Measurements from ENCODE around the gene HMCN2. TPM values are rescaled to one million over a fixed set of nuclear protein-coding genes. Genes with fewer than 3 reads are reported as not detected.

The HMCN2 gene
- total RNA-seq, 2 experiments from 2014 or later, result not detected

DNA sequence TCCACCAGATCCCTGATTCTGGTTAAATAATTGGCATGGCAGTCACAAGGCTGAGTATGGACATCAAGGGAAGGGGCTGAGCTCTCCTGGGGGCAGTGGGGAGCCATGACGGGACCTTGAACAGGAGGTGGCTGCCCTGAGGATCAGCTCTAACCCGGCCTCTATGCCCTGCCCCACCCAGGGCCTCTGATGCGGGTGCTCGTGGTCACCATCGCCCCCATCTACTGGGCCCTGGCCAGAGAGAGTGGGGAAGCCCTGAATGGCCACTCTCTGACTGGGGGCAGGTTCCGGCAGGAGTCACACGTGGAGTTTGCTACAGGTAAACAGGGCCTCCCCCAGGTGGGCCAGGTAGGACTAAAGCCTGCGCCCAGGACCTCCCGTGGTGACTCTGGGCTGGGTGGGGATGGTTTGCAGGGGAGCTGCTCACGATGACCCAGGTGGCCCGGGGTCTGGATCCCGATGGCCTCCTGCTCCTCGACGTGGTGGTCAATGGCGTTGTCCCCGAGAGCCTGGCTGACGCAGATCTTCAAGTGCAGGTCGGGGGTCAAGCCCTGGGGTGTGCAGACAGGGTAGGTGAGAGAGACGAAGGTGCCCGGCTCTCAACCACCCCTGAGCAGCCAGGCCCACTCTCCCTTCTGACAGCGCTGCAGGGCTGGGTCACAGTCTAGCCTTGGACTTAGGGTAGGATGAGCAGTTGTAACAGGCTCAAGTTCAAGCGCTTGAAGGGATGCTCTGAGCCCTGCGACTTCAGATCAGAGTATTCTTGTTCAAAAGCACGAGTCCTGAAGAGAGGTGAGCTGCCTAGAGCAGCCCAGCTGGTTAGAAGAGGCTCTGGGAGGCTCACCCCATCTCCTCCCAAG lies 159.3 kb downstream of the HMCN2 start:
- Histone ChIP-seq H3K4me2 (ENCODE audit: low read length) (no peak overlapping the region), H3K36me3 (ENCODE audit: insufficient read depth, low read length) (no peaks in the 10 kb centered on the region), H3K4me1 (ENCODE audit: insufficient read depth, low read length, poor library complexity, severe bottlenecking) (no peaks in the 10 kb centered on the region), H3K9me3 (ENCODE audit: low read length) (no peaks in the 10 kb centered on the region), H3K9me2 (ENCODE audit: insufficient read depth, low read length) (no peaks in the 10 kb centered on the region), H3K79me2 (ENCODE audit: insufficient read depth, low read depth, low read length) (no peaks in the 10 kb centered on the region), H2AFZ (ENCODE audit: low read length) (no peak overlapping the region), H3K4me3 (ENCODE audit: low read depth, low read length, poor library complexity, severe bottlenecking) (no peak overlapping the region), H3K27ac (ENCODE audit: low read depth, low read length, poor library complexity, severe bottlenecking) (no peak overlapping the region), H4K20me1 (ENCODE audit: insufficient read depth, low read length) (no peaks in the 10 kb centered on the region)
- CTCF ChIA-PET (ENCODE audit: unreplicated experiment), result no interaction called here
- no peak for DNase-seq (ENCODE audit: low spot score)
- intact Hi-C loops (cut with micrococcal nuclease; ENCODE audit: unreplicated experiment), result no loop called here
- no peak for TF ChIP-seq CTCF (conservative IDR thresholded peaks at IDR 0.05; ENCODE audit: low read length)
- no peak for TF ChIP-seq EZH2phosphoT487 (IDR thresholded peaks at IDR 0.05; ENCODE audit: borderline replicate concordance, low read depth, low read length)
- no TSS peak for BruUV-seq (replicated peaks)
- POLR2A ChIA-PET, result no interaction called here

DNA sequence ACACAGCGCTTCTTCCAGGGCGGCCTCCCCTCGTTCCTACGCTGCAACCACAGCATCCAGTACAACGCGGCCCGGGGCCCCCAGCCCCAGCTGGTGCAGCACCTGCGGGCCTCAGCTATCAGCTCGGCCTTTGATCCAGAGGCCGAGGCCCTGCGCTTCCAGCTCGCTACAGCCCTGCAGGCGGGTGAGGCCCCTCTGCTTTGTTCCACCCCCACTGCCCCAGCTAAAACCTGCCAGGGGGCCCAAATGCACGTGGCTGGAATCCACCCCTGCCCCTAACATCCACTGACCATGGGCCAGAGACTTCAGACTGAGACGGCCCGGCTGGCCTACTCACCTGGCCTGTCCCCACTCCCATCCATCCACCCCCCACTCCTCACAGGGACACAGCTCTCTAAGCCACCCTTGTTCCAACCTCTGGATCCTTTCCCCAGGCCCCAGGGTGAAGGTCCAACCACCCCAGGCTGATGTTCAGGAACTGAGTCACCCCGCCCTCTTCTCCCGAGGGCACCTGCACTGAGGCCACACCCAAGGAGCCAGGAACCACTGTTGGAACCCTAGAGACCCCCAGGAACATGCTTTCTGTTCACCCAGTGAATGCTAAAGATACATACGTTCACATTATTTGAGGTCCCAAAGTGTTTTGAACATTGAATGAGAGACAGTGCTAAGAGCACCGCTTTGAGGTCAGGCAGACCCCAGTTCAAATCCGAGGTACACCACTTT lies 160.3 kb downstream of the HMCN2 start:
- ChIA-PET CTCF (ENCODE audit: unreplicated experiment) (no interaction called here), POLR2A (no interaction called here)
- H3K4me1 ChIP-seq (ENCODE audit: insufficient read depth, low read length, poor library complexity, severe bottlenecking), result no peaks in the 10 kb centered on the region
- H3K4me2 ChIP-seq (ENCODE audit: low read length), result no peak overlapping the region
- BruUV-seq (replicated peaks), result no TSS peak
- no peaks in the 10 kb centered on the region for H3K36me3 ChIP-seq (ENCODE audit: insufficient read depth, low read length)
- no peak for DNase-seq (ENCODE audit: low spot score)
- TF ChIP-seq EZH2phosphoT487 (IDR thresholded peaks at IDR 0.05; ENCODE audit: borderline replicate concordance, low read depth, low read length), result no peak
- no peak for TF ChIP-seq CTCF (conservative IDR thresholded peaks at IDR 0.05; ENCODE audit: low read length)
- H3K79me2 ChIP-seq (ENCODE audit: insufficient read depth, low read depth, low read length), result no peaks in the 10 kb centered on the region
- H3K9me3 ChIP-seq (ENCODE audit: low read length), result no peaks in the 10 kb centered on the region
- H3K27ac ChIP-seq (ENCODE audit: low read depth, low read length, poor library complexity, severe bottlenecking), result no peak overlapping the region
- H3K9me2 ChIP-seq (ENCODE audit: insufficient read depth, low read length), result no peaks in the 10 kb centered on the region
- H4K20me1 ChIP-seq (ENCODE audit: insufficient read depth, low read length), result no peaks in the 10 kb centered on the region
- H3K4me3 ChIP-seq (ENCODE audit: low read depth, low read length, poor library complexity, severe bottlenecking), result no peak overlapping the region
- H2AFZ ChIP-seq (ENCODE audit: low read length), result no peak overlapping the region
- intact Hi-C loops (cut with micrococcal nuclease; ENCODE audit: unreplicated experiment), result no loop called here

GRCh38 chr9:130426467-130426773 lies 160.9 kb downstream of the HMCN2 start:
- Histone ChIP-seq H3K4me2 (ENCODE audit: low read length) (no peak overlapping the region), H3K9me2 (ENCODE audit: insufficient read depth, low read length) (no peaks in the 10 kb centered on the region), H2AFZ (ENCODE audit: low read length) (no peak overlapping the region), H3K4me1 (ENCODE audit: insufficient read depth, low read length, poor library complexity, severe bottlenecking) (no peaks in the 10 kb centered on the region), H3K79me2 (ENCODE audit: insufficient read depth, low read depth, low read length) (no peaks in the 10 kb centered on the region), H3K36me3 (ENCODE audit: insufficient read depth, low read length) (no peaks in the 10 kb centered on the region), H4K20me1 (ENCODE audit: insufficient read depth, low read length) (no peaks in the 10 kb centered on the region), H3K4me3 (ENCODE audit: low read depth, low read length, poor library complexity, severe bottlenecking) (no peak overlapping the region), H3K27ac (ENCODE audit: low read depth, low read length, poor library complexity, severe bottlenecking) (no peak overlapping the region), H3K9me3 (ENCODE audit: low read length) (no peaks in the 10 kb centered on the region)
- CTCF ChIA-PET (ENCODE audit: unreplicated experiment), result no interaction called here
- DNase-seq (ENCODE audit: low spot score), result no peak
- POLR2A ChIA-PET, result no interaction called here
- intact Hi-C loops (cut with micrococcal nuclease; ENCODE audit: unreplicated experiment), result no loop called here
- no TSS peak for BruUV-seq (replicated peaks)
- TF ChIP-seq CTCF (conservative IDR thresholded peaks at IDR 0.05; ENCODE audit: low read length), result no peak
- TF ChIP-seq EZH2phosphoT487 (IDR thresholded peaks at IDR 0.05; ENCODE audit: borderline replicate concordance, low read depth, low read length), result no peak

Measured in OCI-LY7 (cell line).